ENCODE results near the gene PRDX4. TPM values are rescaled to one million over a fixed set of nuclear protein-coding genes. Genes with fewer than 3 reads are reported as not detected.
"Not testable (repeated sequence)": the region's sequence is repeated elsewhere in the genome, so short reads cannot be mapped to it uniquely, and the experiment has no call there.

Gene PRDX4
- polyA plus RNA-seq, 10 donors, result 73.3 to 110 (median 101) TPM

DNA sequence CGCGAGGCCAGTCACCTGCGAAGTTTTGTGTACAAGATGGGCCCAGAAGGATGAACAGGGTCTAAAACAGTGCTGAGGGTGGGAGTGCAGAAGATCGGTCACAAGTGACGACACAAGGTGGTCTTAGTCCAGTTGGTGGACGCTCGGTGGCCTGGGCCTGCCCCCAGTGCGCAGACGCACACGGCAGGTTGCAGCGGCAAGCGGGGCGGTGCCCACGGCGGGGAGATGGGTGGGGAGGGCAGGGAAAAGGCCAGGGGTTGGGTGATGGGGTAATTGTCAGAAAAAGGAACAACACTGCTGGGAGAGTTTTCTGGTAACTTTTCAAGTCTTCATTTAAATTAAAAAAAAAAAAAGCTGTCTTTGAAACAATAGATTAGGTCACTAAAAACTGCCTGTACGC lies 1.0 kb upstream of the PRDX4 start:
- DNase-seq, result no peak

DNA sequence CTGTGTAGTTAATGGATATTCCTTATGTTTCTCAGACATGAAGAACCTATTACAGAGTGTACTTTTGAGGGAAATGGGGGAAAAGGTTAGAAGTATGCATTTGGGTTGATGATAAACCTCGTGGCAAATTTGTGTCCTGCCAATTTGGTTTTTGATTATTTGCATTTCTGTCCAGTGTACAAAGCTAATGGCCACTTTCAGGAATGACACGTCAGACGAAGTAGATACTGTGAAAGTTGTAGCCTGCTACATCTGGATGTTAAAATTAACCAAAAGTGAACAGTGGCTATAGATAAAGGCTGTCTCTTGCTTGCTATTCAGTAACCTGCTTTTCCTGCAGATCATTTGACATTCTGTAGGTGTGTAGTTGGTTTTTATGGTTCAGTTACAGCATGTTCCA lies 1.0 kb downstream of the PRDX4 start:
- DNase-seq, result peak in 2 of 3 donors; percentile 11 to 51

DNA sequence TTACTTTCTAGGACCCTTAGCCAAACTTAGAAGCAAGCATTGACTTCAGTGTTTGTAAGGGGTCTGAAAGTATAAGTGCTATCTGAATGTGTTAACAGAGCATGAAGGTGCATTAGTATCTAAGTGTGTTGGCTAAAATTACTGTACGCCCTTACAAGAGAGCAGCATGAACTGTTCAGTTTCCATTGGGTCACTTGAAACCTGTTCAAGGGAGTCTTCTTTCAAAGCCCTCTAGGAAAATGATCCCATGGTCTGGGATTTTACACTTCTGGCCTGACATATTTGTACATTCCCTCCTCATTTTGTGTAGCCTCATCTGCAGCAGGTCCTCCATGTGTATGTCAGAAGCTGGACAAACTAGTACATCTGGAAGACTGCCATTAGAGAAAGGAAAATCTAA lies 3.2 kb downstream of the PRDX4 start:
- DNase-seq, result peak in 2 of 3 donors; percentile 14 to 22

DNA sequence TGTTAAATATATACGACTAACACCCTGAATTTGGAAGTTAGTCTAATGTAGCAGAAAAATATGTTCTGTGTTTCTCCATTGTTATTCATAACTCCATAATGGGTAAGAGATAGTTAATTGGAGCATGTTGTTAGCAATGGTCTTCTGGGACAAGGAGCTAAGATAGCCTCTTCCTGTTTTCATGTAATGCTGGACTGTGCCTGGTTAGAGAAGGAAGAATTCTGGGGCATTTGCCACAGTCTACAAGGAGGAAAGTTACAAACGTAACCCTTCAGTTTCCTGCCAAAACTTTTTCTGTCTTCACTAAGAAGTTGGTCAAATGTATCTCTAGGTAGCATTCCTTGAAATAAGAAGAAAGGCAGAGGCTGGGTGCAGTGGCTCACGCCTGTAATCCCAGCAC lies 5.8 kb downstream of the PRDX4 start:
- peak in 1 of 3 donors; percentile 18 for DNase-seq

DNA sequence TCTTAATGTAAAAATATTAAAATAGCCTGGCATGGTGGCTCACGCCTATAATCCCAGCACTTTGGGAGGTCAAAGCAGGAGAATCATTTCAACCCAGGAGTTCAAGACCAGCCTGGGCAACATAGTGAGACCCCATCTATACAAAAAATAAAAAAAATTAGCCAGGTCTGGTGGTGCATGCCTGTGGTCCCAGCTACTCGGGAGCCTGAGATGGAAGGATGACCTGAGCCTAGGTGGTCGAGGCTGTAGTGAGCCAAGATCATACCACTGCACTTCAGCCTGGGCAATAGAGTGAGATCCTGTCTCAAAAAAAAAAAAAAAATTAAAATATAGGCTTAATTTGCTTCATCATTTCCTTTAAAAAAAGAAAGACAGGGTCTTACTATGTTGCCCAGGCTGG lies 9.2 kb downstream of the PRDX4 start:
- DNase-seq, result not testable (repeated sequence)

DNA sequence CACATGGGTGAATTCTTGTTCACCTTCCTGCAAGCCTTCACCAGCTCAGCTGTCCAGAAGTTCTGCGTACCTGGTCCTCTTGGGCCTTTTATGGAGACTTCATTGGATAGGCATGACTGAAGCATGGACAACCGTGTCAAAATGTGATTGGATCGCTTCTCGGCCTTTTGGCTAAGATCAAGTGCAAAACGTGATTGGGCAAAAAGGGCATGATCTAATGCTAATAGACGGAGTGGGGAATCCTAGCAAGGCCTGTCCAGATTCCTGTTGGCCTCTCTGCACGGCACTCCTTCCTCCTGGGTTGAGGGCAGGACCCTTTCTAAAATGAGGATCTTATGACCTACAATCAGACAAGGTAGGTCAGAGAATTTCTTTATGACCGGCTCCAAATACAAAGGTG lies 24.9 kb downstream of the PRDX4 start:
- DNase-seq, result no peak

DNA sequence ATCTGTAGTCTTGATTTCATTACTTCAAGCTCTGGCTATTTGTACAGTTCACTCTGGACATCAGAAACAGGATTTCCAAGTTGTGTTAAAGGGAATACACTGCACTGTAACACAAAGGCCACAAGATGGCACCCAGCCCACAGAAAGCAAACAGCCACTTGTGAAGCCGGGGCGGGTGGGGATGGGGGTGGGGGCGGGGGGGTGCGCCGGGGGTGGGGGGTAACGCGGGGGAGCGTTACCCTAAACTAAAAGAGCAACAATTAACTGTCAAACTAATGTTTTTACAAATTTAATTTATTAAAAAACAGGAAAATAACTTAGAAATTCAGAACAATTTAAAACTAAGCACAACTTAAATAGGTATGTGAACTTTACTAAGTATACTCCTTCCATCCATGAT lies 27.3 kb downstream of the PRDX4 start:
- DNase-seq, result peak; percentile 38 to 63 (median 58)

DNA sequence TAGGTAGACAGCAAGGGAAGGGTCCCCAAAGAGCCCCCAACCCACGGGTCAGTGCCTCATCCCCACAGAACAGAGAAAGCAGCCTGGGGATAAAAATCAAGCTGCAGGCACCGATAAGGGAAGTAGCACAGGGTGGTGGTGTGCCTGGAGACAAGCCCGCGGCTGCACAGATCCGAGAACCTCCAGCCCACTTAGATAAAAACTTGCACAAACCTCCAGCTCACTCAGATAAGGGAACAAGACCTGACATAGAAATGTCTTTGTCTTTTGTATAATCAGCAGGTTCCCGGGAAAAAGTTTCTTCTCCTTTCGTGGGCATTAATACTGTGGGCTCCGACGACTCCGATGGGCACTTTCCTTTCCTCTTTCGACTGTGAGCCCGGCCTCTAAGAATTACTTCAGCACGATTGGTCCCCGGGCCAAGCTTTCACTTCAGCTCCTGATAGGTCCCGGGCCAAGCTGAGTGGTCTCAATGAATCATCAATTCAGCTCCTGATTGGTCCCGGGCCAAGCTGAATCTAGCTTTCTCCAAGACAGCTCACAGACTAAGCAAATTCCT lies 32.4 kb downstream of the PRDX4 start:
- DNase-seq, result peak in 2 of 3 donors; percentile 6 to 12

DNA sequence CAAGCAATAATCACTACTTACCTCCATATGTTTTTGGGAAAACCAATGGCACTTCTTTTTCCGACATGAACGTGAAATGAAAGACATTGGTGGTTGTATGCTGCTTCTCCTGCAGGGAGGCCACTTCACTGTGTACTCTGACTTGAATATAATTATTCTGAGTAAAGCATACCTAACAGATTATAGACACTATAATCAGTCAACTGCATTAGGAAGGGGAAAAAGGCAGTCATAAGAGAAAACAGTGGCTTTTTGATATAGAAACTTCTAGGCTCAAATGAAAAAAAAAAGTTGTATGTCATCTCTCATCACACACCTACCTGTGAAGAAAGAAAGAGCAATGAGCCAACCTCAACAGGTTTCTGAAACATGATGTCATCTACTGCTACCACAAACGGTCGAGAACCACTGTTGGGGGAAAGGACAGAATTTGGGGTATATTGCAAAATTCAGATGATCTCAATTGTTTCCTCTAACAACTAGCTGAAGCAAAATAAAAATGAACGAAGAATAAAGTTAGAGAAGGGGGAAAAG lies 37.4 kb downstream of the PRDX4 start:
- DNase-seq, result no peak

DNA sequence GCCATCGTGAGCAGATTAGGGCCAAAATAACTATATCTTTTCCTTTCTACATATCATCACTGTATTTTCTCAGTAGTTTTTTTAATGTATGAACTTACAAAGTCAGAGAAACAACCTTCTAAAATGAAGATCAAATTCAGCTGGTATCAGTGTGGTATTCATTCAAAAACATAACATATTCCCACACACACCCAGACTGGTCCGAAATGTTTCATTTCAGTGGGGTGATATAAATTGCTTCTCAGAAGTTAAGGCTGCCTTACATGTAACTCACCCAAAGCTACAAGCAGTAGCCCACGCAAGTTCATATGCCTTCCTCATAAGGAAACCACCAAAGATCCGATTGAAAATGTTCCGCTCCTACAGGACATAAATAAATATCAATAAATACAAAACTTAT lies 37.9 kb downstream of the PRDX4 start:
- DNase-seq, result no peak

DNA sequence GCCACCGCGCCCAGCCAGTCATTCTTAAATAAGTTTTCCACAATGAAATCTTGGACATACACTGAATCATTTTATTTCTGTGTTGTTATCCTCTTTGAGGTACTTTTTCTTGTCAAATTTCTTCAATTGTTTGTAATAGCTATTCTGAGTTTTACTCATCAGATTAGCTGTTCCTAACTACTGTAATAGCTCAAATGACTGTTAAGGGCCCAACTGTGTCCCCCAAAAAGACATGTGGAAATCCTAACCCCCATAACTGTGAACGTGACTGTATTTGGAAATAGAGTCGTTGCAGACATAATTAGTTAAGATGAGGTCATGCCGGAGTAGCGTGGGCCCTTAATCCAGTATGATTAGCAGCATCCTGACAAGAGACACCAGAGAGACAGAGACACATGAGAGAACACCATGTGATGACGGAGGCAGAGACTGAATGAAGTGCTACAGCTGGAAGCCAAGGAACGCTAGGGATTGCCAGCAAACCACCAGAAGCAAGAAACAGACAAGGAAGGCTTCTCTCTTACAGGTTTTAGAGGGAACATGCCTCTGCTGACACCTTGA lies 52.9 kb downstream of the PRDX4 start:
- no peak for DNase-seq

DNA sequence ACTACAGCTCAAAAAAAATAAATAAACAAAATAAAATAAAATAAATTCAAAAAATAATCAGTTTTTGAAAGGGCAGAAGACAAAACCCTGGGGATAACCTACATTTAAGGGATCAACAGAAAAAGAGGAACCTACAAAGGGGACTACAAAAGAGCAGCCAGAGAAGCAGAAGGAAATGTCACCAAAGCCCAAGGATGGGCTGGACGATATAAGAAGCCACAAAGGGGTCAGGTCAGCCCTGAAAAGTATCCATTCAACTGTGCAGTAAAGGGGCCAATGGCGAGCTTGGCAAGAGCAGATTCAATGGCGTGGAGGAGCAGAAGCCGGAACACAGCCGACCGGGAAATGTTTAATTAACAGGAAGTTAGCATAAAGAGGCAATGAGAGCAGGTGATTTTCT lies 58.9 kb downstream of the PRDX4 start:
- DNase-seq, result no peak

DNA sequence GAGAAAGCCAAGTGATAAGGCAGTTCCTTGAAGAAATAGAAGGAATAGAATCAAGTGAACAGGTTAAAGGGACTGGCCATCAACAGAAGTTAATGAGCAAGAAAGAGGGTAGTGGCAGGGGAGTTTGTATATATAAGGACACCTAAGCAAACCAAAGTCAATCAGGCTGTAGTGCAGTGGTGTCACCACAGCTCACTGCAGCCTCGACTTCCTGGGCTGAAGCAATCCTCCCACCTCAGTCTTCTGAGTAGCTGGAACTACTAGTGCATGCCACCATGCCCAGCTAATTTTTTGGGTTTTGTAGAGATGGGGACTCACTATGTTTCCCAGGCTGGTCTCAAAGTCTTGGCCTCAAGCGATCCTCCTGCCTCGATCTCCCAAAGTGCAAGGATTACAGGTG lies 59.9 kb downstream of the PRDX4 start:
- DNase-seq, result no peak

DNA sequence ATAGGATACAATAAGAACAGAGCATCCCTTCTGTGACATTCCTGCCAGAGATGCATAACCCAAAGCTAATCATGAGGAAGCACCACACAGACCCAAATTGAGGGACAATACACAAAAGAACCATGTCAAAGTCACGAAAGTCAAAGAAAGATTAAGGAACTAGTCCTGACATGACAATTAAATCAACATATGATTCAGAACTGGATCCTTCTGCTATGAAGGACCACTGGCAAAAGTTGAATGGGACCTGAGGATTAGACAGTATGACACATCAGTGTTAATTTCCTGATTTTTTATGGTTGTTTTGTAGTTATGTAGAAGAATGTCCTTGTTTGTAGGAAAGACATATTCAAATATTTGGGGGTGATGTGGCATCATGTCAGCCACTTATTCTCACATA lies 61.9 kb downstream of the PRDX4 start:
- no peak for DNase-seq

DNA sequence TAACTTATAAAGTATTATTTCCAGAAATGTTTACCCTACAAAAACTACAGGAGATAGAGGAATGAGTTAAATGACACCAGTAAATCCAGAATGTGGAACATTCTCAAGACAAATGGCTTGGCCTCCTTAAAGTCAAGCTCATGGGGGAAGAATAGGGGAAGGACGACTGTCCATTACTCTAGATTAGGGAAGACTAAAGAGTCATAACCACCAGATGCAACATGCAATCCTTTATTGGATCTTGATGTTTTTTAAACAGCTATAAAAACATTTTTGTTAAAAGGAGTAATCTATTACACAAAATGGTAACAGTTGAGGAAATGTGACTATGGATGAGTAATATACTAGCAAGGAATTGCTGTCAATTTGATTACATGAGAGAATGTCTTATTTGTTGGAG lies 64.7 kb downstream of the PRDX4 start:
- DNase-seq, result no peak

DNA sequence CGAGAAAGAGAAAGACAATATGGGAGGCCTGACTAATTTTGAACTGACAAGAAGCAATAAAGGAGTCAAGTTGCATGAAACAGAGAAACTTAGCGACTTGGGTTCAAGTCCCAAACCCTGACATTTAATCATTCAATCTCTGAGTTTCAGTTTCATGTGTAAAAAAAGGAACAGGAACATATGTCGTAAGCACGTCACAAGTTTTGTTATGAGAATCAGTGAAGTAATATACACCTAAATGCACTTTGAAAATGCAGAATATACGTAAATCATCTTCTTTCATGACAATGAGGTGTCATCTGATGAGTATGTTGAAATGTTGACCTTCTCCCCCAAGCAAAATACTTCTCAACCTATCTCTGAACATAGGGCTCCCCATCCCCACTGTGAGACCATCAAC lies 65.4 kb downstream of the PRDX4 start:
- no peak for DNase-seq

Other genes with a start within 250 kb of the PRDX4 start
- 10 to 100 TPM; 42.6 to 77.5 (median 59.0) TPM for gene ACOT9, start 75.8 kb downstream of the PRDX4 start, polyA plus RNA-seq (ENCODE audit: insufficient read length in 10 of 10)
- 10 to 100 TPM; 36.2 to 57.8 (median 42.2) TPM for gene SAT1, start 115.7 kb downstream of the PRDX4 start, polyA plus RNA-seq (ENCODE audit: insufficient read length in 10 of 10)
- gene APOO, start 240.4 kb downstream of the PRDX4 start, polyA plus RNA-seq (ENCODE audit: insufficient read length in 10 of 10), result 10 to 100 TPM; 16.3 to 21.3 (median 18.3) TPM
- under 1 TPM in 2 of 10 donors, not detected in 8; 0.08 to 0.10 TPM for gene CXorf58, start 240.5 kb downstream of the PRDX4 start, polyA plus RNA-seq (ENCODE audit: insufficient read length in 10 of 10)

Measured in muscle of back (tissue), 11 donors.